ENCODE results near the gene TRPV4.

TRPV4 gene

DNA sequence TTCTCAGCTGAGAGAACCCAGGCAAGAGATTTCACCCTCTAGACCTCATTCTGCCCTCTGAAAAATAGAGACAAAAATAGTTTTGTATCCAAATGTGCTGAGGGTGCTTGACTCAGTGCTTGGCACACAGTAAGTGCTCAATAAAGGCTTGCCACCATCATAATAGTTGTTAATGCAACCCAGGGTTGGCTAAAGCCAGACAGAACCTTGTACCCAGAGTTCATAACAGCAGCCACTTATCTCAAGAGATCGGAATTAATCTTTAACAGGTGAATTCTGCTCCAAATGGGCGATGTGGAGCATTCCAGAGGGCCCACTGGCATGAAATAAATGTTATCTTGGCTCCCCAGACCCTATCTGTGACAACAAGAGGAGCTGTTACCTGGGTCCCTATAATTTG is 2.9 kb downstream of the TRPV4 start:
- TF ChIP-seq, protein P1, sequence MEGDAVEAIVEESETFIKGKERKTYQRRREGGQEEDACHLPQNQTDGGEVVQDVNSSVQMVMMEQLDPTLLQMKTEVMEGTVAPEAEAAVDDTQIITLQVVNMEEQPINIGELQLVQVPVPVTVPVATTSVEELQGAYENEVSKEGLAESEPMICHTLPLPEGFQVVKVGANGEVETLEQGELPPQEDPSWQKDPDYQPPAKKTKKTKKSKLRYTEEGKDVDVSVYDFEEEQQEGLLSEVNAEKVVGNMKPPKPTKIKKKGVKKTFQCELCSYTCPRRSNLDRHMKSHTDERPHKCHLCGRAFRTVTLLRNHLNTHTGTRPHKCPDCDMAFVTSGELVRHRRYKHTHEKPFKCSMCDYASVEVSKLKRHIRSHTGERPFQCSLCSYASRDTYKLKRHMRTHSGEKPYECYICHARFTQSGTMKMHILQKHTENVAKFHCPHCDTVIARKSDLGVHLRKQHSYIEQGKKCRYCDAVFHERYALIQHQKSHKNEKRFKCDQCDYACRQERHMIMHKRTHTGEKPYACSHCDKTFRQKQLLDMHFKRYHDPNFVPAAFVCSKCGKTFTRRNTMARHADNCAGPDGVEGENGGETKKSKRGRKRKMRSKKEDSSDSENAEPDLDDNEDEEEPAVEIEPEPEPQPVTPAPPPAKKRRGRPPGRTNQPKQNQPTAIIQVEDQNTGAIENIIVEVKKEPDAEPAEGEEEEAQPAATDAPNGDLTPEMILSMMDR (conservative IDR thresholded peaks at IDR 0.05; ENCODE audit: control insufficient read depth, insufficient read depth, low read depth, low read length): no peak
- H3K4me3 ChIP-seq (ENCODE audit: control insufficient read depth, low read depth, low read length): no peak overlapping the region
- DNase-seq (ENCODE audit: low read depth): no peak

- TF ChIP-seq, protein P1 (conservative IDR thresholded peaks at IDR 0.05; ENCODE audit: control insufficient read depth, insufficient read depth, low read depth, low read length): no peak
- no peak for DNase-seq (ENCODE audit: low read depth)
- H3K4me3 ChIP-seq (ENCODE audit: control insufficient read depth, low read depth, low read length): no peak overlapping the region
Measured at GRCh38 chr12:109829667-109830066, 3.5 kb downstream of the TRPV4 start.

GRCh38 chr12:109828754-109829511 is 4.3 kb downstream of the TRPV4 start:
- no peak overlapping the region for H3K4me3 ChIP-seq (ENCODE audit: control insufficient read depth, low read depth, low read length)
- TF ChIP-seq, protein P1 (conservative IDR thresholded peaks at IDR 0.05; ENCODE audit: control insufficient read depth, insufficient read depth, low read depth, low read length): no peak
- no peak for DNase-seq (ENCODE audit: low read depth)

- TF ChIP-seq, protein P1 (conservative IDR thresholded peaks at IDR 0.05; ENCODE audit: control insufficient read depth, insufficient read depth, low read depth, low read length): no peak
- no peak overlapping the region for H3K4me3 ChIP-seq (ENCODE audit: control insufficient read depth, low read depth, low read length)
Measured at GRCh38 chr12:109827566-109828550, 5.3 kb downstream of the TRPV4 start.

DNA sequence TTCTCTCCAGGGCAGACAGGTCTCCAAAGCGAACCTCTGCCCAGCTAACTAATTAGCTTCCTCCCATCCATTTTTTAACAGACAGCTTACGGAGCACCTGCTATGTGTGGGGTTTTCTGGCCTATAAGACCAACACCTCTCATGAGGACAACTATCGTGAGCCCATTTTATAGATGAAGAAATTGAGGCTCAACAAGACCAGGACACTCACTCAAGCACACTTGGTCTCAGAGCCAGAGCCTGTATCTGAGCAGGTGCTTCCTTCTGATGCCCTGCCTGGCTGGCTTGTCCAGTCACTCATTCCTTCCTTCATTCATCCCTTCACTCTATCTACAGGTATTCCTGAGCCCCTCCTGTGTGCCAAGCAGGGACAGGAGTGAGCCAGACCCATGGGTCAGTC is 6.1 kb downstream of the TRPV4 start:
- H3K4me3 ChIP-seq (ENCODE audit: control insufficient read depth, low read depth, low read length): no peak overlapping the region
- TF ChIP-seq, protein P1 (conservative IDR thresholded peaks at IDR 0.05; ENCODE audit: control insufficient read depth, insufficient read depth, low read depth, low read length): no peak
- DNase-seq (ENCODE audit: low read depth): no peak

More at GRCh38 chr12:109827566-109828550, 5.3 kb downstream of the TRPV4 start:
- DNase-seq (ENCODE audit: low read depth): peak; percentile 28

DNA sequence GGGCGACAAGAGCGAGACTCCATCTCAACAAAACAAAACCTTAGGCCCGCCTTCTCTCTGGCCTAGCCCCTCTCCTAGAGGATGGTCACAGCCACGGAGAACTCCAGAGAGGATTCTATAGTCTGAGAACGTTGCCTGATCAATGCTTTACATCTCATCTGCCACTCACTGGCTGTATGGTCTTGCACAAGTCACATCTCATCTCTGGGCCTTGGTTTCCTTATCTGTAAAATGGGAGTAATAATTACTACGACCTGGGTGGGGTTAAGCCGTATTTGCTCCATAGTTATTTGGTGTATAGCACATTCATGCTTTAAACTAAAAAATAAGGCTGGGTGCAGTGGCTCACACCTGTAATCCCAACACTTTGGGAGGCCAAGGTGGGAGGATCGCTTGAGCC is 8.5 kb downstream of the TRPV4 start:
- no peak for DNase-seq (ENCODE audit: low read depth)
- H3K4me3 ChIP-seq (ENCODE audit: control insufficient read depth, low read depth, low read length): no peak overlapping the region
- TF ChIP-seq, protein P1 (conservative IDR thresholded peaks at IDR 0.05; ENCODE audit: control insufficient read depth, insufficient read depth, low read depth, low read length): no peak
